Thoracic aorta (tissue), 2 donors: ENCODE data around the gene COG5. TPM values are rescaled to one million over a fixed set of nuclear protein-coding genes. Genes with fewer than 3 reads are reported as not detected.

Source experiments
- ATAC-seq: fragments of 150-250 bp; one replicate; pipeline ENCODE4 v1.8.0; 2017; ENCODE audit warnings: low read depth; ENCODE audit not compliant: insufficient number of reproducible peaks, low FRiP score
- DNase-seq: peaks from one replicate; pipeline ENCODE4 v3.0.0-alpha.2; 2020; ENCODE audit warnings: low spot score
- H3K27ac ChIP-seq, 2 donors: fragments of 200-600 bp; sonication (generic); 1 replicate in 1 of 2; 2 replicates in 1 of 2; pipeline ENCODE4 v1.5.1; 2016; ENCODE audit warnings: mild to moderate bottlenecking in 2 of 2, moderate library complexity in 2 of 2
- H3K27me3 ChIP-seq: fragments of 200-600 bp; sonication (generic); replicated peaks from 2 replicates; pipeline ENCODE4 v1.6.0; 2016; ENCODE audit warnings: mild to moderate bottlenecking; ENCODE audit not compliant: insufficient read depth
- H3K36me3 ChIP-seq: fragments of 200-600 bp; sonication (generic); one replicate; pipeline ENCODE4 v1.5.1; 2016
- H3K4me1 ChIP-seq, 2 donors: fragments of 200-600 bp; sonication (generic); 1 replicate in 1 of 2; 2 replicates in 1 of 2; pipeline versions ENCODE4 v1.5.1 to v1.6.0; 2016; ENCODE audit warnings: low read depth in 2 of 2, mild to moderate bottlenecking in 1 of 2; ENCODE audit not compliant: control insufficient read depth in 1 of 2
- H3K4me3 ChIP-seq: fragments of 200-600 bp; sonication (generic); 2 replicates; pipeline ENCODE4 v1.5.1; 2016; ENCODE audit warnings: mild to moderate bottlenecking
- H3K9me3 ChIP-seq: fragments of 200-600 bp; sonication (generic); 2 replicates; pipeline ENCODE4 v1.5.1; 2016
- total RNA-seq, 2 donors: library from RNA; depleted of rRNA; stranded (reverse); fragments of >200 nt; gene quantifications; one replicate each; pipeline versions ENCODE4 v1.1.0 to v1.2.3, GENCODE V29; 2016
- TF ChIP-seq, protein P1 (sequence below): fragments of 200-600 bp; sonication (generic); IDR thresholded peaks from one replicate; pipeline ENCODE4 v1.5.1; 2019; ENCODE audit warnings: antibody characterized with exemption

COG5 gene
- total RNA-seq, 2 donors from 2014 or later = 52.5 to 72.4 TPM

GRCh38 chr7:107530751-107531150, 33.0 kb downstream of the COG5 start:
- no peak for ATAC-seq

DNA sequence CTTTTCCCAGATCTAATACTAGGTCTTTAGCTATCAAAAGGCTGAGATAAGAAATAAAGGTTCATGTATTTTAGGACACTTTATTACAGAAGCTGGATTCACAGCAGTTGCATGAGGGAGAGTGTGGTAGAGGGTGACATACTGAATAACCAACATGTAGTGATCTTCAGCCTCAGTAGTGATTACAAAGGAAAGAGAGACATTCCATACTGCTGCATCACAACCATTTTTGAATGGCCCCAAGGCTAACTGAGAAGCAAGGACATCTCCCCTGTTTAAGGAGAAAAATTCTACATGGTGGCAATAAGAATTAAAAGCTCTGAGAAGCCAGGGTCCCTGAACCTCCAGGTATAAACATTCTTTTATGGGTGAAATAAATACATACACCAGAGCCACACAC, 35.3 kb downstream of the COG5 start:
- Histone ChIP-seq H3K9me3 (no peaks in the 10 kb centered on the region), H3K27ac (no peak overlapping the region), H3K36me3 (no peaks in the 10 kb centered on the region), H3K27me3 (no peaks in the 10 kb centered on the region), H3K4me1 (no peaks in the 10 kb centered on the region), H3K4me3 (no peak overlapping the region)
- DNase-seq (no peak), ATAC-seq (no peak)
- TF ChIP-seq, protein P1, sequence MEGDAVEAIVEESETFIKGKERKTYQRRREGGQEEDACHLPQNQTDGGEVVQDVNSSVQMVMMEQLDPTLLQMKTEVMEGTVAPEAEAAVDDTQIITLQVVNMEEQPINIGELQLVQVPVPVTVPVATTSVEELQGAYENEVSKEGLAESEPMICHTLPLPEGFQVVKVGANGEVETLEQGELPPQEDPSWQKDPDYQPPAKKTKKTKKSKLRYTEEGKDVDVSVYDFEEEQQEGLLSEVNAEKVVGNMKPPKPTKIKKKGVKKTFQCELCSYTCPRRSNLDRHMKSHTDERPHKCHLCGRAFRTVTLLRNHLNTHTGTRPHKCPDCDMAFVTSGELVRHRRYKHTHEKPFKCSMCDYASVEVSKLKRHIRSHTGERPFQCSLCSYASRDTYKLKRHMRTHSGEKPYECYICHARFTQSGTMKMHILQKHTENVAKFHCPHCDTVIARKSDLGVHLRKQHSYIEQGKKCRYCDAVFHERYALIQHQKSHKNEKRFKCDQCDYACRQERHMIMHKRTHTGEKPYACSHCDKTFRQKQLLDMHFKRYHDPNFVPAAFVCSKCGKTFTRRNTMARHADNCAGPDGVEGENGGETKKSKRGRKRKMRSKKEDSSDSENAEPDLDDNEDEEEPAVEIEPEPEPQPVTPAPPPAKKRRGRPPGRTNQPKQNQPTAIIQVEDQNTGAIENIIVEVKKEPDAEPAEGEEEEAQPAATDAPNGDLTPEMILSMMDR = no peak

More at GRCh38 chr7:107530751-107531150, 33.0 kb downstream of the COG5 start:
- no peak for DNase-seq
- no peaks in the 10 kb centered on the region for H3K4me1 ChIP-seq
- no peaks in the 10 kb centered on the region for H3K27me3 ChIP-seq
- H3K9me3 ChIP-seq = no peaks in the 10 kb centered on the region
- no peak overlapping the region for H3K27ac ChIP-seq
- TF ChIP-seq, protein P1 = no peak
- no peak overlapping the region for H3K4me3 ChIP-seq
- no peaks in the 10 kb centered on the region for H3K36me3 ChIP-seq

DNA sequence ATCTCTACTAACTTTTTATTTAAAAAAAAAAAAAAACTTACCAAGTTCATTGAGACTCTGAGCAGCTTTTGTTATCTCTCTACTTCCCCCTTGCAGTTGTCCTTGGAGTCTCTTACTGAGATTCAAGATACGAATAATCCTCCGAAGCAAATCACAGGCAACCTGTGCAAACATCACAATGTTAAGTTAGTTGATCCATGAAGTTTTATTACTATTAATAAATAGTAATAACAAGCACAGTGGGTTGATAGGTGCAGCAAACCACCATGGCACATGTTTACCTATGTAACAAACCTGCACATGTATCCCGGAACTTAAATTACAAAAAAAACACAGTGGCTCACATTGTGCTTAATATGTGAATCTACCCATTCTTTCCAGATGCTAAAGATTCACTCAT, 36.5 kb downstream of the COG5 start:
- H3K4me1 ChIP-seq = no peaks in the 10 kb centered on the region
- TF ChIP-seq, protein P1 = no peak
- no peak overlapping the region for H3K4me3 ChIP-seq

GRCh38 chr7:107526672-107527071, 37.0 kb downstream of the COG5 start:
- Histone ChIP-seq H3K27ac (no peak overlapping the region), H3K4me1 (no peaks in the 10 kb centered on the region), H3K27me3 (no peaks in the 10 kb centered on the region), H3K9me3 (no peaks in the 10 kb centered on the region), H3K36me3 (no peaks in the 10 kb centered on the region), H3K4me3 (no peak overlapping the region)
- DNase-seq (no peak), ATAC-seq (no peak)
- TF ChIP-seq, protein P1 = no peak

More for the DNA sequence above, 36.5 kb downstream of the COG5 start:
- DNase-seq (no peak), ATAC-seq (no peak)
- Histone ChIP-seq H3K9me3 (no peaks in the 10 kb centered on the region), H3K27me3 (no peaks in the 10 kb centered on the region), H3K36me3 (no peaks in the 10 kb centered on the region), H3K27ac (no peak overlapping the region)

DNA sequence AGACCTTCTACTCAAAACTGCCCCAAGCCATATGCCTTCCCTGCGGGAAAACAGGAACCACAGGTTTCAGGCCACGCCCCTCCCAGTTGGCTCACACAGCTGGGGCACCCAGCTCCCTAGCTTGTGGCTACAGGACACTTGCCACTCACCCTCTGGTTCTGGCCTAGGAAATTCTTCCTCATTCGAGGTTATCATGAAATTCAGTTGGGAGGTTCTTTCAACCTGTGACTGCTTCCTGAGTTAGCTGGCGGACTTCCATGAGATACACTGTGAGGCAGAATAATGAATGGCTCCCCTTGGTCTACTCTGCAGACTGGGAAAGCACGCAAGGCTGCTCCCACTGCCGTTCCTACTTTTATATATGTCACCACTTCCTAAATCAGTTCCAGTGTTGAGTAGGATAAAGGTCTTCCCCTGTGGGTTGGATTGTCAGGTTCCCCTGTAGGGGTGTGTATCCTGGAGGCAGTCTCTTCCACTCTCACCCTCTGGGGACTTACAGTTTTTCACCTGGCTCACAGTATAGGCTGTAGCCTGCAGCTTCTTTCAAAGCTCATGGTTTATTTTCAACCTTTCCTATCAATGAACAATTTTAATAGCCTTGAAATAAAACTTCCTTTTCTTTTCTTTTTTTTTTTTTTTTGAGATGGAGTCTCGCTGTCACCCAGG, 56.9 kb downstream of the COG5 start:
- ATAC-seq = no peak
- no peak overlapping the region for H3K4me3 ChIP-seq
- H3K36me3 ChIP-seq = peaks cover 3% of the 10 kb centered on the region
- H3K27ac ChIP-seq = no peak overlapping the region
- TF ChIP-seq, protein P1 = no peak
- DNase-seq = no peak
- H3K4me1 ChIP-seq = no peaks in the 10 kb centered on the region
- H3K27me3 ChIP-seq = no peaks in the 10 kb centered on the region
- no peaks in the 10 kb centered on the region for H3K9me3 ChIP-seq
